Activated CD4-positive, alpha-beta T cell treated with anti-CD3 and anti-CD28 coated beads for 4 hours (primary cell): ENCODE data around the gene MAP2K3.
A peak's percentile ranks its signal among the peaks of the same experiment; 100 is the strongest.

Experiments used
- DNase-seq, 2 donors: peaks; one replicate each; pipeline ENCODE4 v3.0.0-alpha.2; 2020

Gene MAP2K3

GRCh38 chr17:21283482-21284318 is 811 bp upstream of the MAP2K3 start:
- DNase-seq = no peak

GRCh38 chr17:21285164-21286065 is 904 bp downstream of the MAP2K3 start:
- DNase-seq = no peak

- DNase-seq = peak in 1 of 2 donors; percentile 43
Measured at GRCh38 chr17:21286066-21286770, 1.7 kb downstream of the MAP2K3 start.

- DNase-seq = peak; percentile 39 to 55
Measured at GRCh38 chr17:21286909-21287702, 2.6 kb downstream of the MAP2K3 start.

- peak; percentile 97 to 98 for DNase-seq
Measured at GRCh38 chr17:21287703-21288449, 3.4 kb downstream of the MAP2K3 start.

GRCh38 chr17:21288571-21289017 is 4.1 kb downstream of the MAP2K3 start:
- DNase-seq = peak in 1 of 2 donors; percentile 38

GRCh38 chr17:21289175-21289901 is 4.8 kb downstream of the MAP2K3 start:
- DNase-seq = no peak

- DNase-seq = no peak
Measured at GRCh38 chr17:21289902-21290571, 5.5 kb downstream of the MAP2K3 start.

- DNase-seq = no peak
Measured at GRCh38 chr17:21291357-21291756, 6.8 kb downstream of the MAP2K3 start.

GRCh38 chr17:21291862-21292261 is 7.4 kb downstream of the MAP2K3 start:
- no peak for DNase-seq

GRCh38 chr17:21292867-21293830 is 8.6 kb downstream of the MAP2K3 start:
- no peak for DNase-seq

GRCh38 chr17:21293831-21294210 is 9.3 kb downstream of the MAP2K3 start:
- DNase-seq = no peak

GRCh38 chr17:21294321-21295035 is 10.0 kb downstream of the MAP2K3 start:
- no peak for DNase-seq

GRCh38 chr17:21295036-21295952 is 10.8 kb downstream of the MAP2K3 start:
- DNase-seq = no peak

- no peak for DNase-seq
Measured at GRCh38 chr17:21296097-21297025, 11.8 kb downstream of the MAP2K3 start.

- no peak for DNase-seq
Measured at GRCh38 chr17:21297026-21297520, 12.6 kb downstream of the MAP2K3 start.
